22Rv1 (cell line): ENCODE data around the gene DEPDC1.

Experiments used
- ZFX ChIP-seq: fragments of 450-650 bp; IDR thresholded peaks from 2 replicates; pipeline ENCODE4 v1.6.1; 2017; ENCODE audit warnings: antibody characterized with exemption, borderline replicate concordance
- TF ChIP-seq, protein P1 (sequence below): fragments of 450-650 bp; IDR thresholded peaks from 2 replicates; pipeline ENCODE4 v1.5.1; 2017; ENCODE audit warnings: mild to moderate bottlenecking

DNA sequence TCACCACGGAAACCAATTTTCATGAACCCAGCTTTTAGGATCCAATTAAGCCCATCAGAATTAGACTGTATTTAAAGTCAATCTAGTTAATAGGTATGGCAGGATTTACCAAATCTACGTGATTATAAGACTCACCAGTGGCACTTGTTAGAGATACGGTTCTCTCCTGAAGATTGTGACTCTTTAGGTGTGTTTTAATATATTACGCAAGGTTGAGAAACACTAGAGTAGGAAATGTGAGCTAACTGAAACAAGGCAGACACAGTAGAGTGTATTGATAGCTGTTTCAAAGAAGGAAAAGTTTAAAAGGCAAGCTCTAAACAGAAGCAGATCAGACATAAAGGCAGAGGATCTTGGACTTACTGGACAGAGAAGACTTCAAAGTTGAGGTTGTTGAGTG is 35.9 kb downstream of the DEPDC1 start:
- TF ChIP-seq, protein P1, sequence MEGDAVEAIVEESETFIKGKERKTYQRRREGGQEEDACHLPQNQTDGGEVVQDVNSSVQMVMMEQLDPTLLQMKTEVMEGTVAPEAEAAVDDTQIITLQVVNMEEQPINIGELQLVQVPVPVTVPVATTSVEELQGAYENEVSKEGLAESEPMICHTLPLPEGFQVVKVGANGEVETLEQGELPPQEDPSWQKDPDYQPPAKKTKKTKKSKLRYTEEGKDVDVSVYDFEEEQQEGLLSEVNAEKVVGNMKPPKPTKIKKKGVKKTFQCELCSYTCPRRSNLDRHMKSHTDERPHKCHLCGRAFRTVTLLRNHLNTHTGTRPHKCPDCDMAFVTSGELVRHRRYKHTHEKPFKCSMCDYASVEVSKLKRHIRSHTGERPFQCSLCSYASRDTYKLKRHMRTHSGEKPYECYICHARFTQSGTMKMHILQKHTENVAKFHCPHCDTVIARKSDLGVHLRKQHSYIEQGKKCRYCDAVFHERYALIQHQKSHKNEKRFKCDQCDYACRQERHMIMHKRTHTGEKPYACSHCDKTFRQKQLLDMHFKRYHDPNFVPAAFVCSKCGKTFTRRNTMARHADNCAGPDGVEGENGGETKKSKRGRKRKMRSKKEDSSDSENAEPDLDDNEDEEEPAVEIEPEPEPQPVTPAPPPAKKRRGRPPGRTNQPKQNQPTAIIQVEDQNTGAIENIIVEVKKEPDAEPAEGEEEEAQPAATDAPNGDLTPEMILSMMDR, result no peak
- TF ChIP-seq ZFX, result no peak
